GM10266 (cell line): ENCODE results near the gene ATP5ME.
"Not testable (repeated sequence)": the region's sequence is repeated elsewhere in the genome, so short reads cannot be mapped to it uniquely, and the experiment has no call there.

Source experiments
- DNase-seq: peaks from one replicate; pipeline ENCODE4 v3.0.0; 2012; ENCODE audit errors: extremely low spot score
- CTCF ChIP-seq: IDR thresholded peaks from 2 replicates; pipeline ENCODE4 v1.5.1; 2012; ENCODE audit warnings: mild to moderate bottlenecking, low read depth; ENCODE audit not compliant: control insufficient read depth, insufficient read depth; ENCODE audit errors: missing control alignments

Gene ATP5ME

GRCh38 chr4:708631-708933 is 34.5 kb upstream of the ATP5ME start:
- no peak for DNase-seq
- no peak for TF ChIP-seq CTCF

- TF ChIP-seq CTCF: no peak
- no peak for DNase-seq
Observed at GRCh38 chr4:707929-708630, 34.0 kb upstream of the ATP5ME start.

- no peak for TF ChIP-seq CTCF
- DNase-seq: no peak
Observed at GRCh38 chr4:706834-707598, 32.9 kb upstream of the ATP5ME start.

- not testable (repeated sequence) for DNase-seq
Observed at GRCh38 chr4:706083-706633, 32.1 kb upstream of the ATP5ME start.

- peak; percentile 100 for DNase-seq
- TF ChIP-seq CTCF: no peak
Observed at GRCh38 chr4:705278-706082, 31.4 kb upstream of the ATP5ME start, which contains the start of gene PCGF3. PCGF3 (plus strand) TSS chr4:705832; CDS start chr4:733681, 27,849 bp downstream.

- TF ChIP-seq CTCF: no peak
- no peak for DNase-seq
Observed at GRCh38 chr4:704971-705277, 30.8 kb upstream of the ATP5ME start.

- no peak for TF ChIP-seq CTCF
- no peak for DNase-seq
Observed at GRCh38 chr4:704198-704891, 30.3 kb upstream of the ATP5ME start.
